MCF 10A (cell line): ENCODE measurements around the gene ALDH9A1. TPM values are rescaled to one million over a fixed set of nuclear protein-coding genes. Genes with fewer than 3 reads are reported as not detected.

Experiments used
- BruUV-seq: library from RNA; stranded (reverse); fragments of 400-500 nt; replicated peaks from 2 replicates; lab custom pipeline; 2021; lab: Mats Ljungman, UMichigan
- CTCF ChIA-PET: fragments of 300-600 bp; sonication (Branson Sonifier 250); formaldehyde crosslinking; extraction: SDS; loops from one replicate; lab custom pipeline; 2021; ENCODE audit warnings: antibody characterized with exemption, inconsistent platforms; lab: Yijun Ruan, JAX
- POLR2A ChIA-PET: fragments of 300-600, 350-650 bp; sonication (Branson Sonifier 250); formaldehyde crosslinking; extraction: SDS; loops from one replicate; lab custom pipeline; 2020; ENCODE audit warnings: antibody characterized with exemption, inconsistent platforms; lab: Yijun Ruan, JAX
- DNase-seq: peaks from one replicate; pipeline ENCODE4 v3.0.0-alpha.2; 2018; ENCODE audit not compliant: unreplicated experiment
- H3K27ac Mint-ChIP-seq: one replicate; pipeline ENCODE4 v1.8.0; 2022; ENCODE audit warnings: mild to moderate bottlenecking, low read depth, mixed read lengths; ENCODE audit not compliant: unreplicated experiment
- H3K27me3 Mint-ChIP-seq: one replicate; pipeline ENCODE4 v1.8.0; 2022; ENCODE audit warnings: mixed read lengths; ENCODE audit not compliant: insufficient read depth, unreplicated experiment
- H3K36me3 Mint-ChIP-seq: one replicate; pipeline ENCODE4 v1.8.0; 2022; ENCODE audit warnings: mild to moderate bottlenecking, moderate library complexity, mixed read lengths; ENCODE audit not compliant: insufficient read depth, unreplicated experiment
- H3K4me1 Mint-ChIP-seq: one replicate; pipeline ENCODE4 v1.8.0; 2022; ENCODE audit warnings: mixed read lengths; ENCODE audit not compliant: insufficient read depth, unreplicated experiment
- H3K4me3 Mint-ChIP-seq: one replicate; pipeline ENCODE4 v1.8.0; 2022; ENCODE audit warnings: mild to moderate bottlenecking, moderate library complexity, mixed read lengths; ENCODE audit not compliant: unreplicated experiment
- H3K9me3 Mint-ChIP-seq: one replicate; pipeline ENCODE4 v1.8.0; 2022; ENCODE audit warnings: mixed read lengths; ENCODE audit not compliant: unreplicated experiment
- CTCF ChIP-seq: fragments of 200-600 bp; IDR thresholded peaks from one replicate; pipeline ENCODE4 v1.8.0; 2022; ENCODE audit warnings: antibody characterized with exemption, mild to moderate bottlenecking; ENCODE audit not compliant: unreplicated experiment
- intact Hi-C: fragments of 100-400 bp; cut with micrococcal nuclease; formaldehyde crosslinking; loops from 2 replicates; pipeline ENCODE4 v1.14.1; 2022
- total RNA-seq: library from RNA; stranded (reverse); gene quantifications from 2 replicates; pipeline ENCODE4 v1.2.3, GENCODE V29; 2022

Gene ALDH9A1
- total RNA-seq, 1 experiment from 2014 or later, result 67.1 TPM

GRCh38 chr1:165678509-165678908 is 19.9 kb downstream of the ALDH9A1 start:
- peaks cover 98% of the 10 kb centered on the region for H3K36me3 Mint-ChIP-seq
- no peaks in the 10 kb centered on the region for H3K9me3 Mint-ChIP-seq
- no peak for TF ChIP-seq CTCF
- no peak for DNase-seq
- peaks cover 6% of the 10 kb centered on the region for H3K4me1 Mint-ChIP-seq
- no TSS peak for BruUV-seq
- no peaks in the 10 kb centered on the region for H3K27me3 Mint-ChIP-seq
- H3K27ac Mint-ChIP-seq, result no peak overlapping the region
- CTCF ChIA-PET, result interaction anchor here (1.1 to 1.5 kb wide), 3 partner anchors 19 to 77 kb away, joined by 3 to 4 read pairs (median 3); no protein-coding TSS in a partner anchor
- no peak overlapping the region for H3K4me3 Mint-ChIP-seq
- intact Hi-C loops, result loop anchor here (5.0 kb wide), 1 partner anchor 46 kb away; the partner anchor contains the start of gene MGST3
- POLR2A ChIA-PET, result interaction anchor here (0.9 to 1.5 kb wide), 2 partner anchors 47 to 91 kb away, joined by 3 to 5 read pairs; partner anchors contain the start of genes MGST3 and TMCO1

GRCh38 chr1:165675794-165676193 is 22.6 kb downstream of the ALDH9A1 start:
- no peaks in the 10 kb centered on the region for H3K9me3 Mint-ChIP-seq
- TF ChIP-seq CTCF, result no peak
- no peaks in the 10 kb centered on the region for H3K27me3 Mint-ChIP-seq
- BruUV-seq, result no TSS peak
- POLR2A ChIA-PET, result interaction anchor here (1.4 kb wide), 1 partner anchor 44 kb away, joined by 3 read pairs; no protein-coding TSS in a partner anchor
- peaks cover 16% of the 10 kb centered on the region for H3K4me1 Mint-ChIP-seq
- H3K4me3 Mint-ChIP-seq, result no peak overlapping the region
- CTCF ChIA-PET, result interaction anchor here (3.1 kb wide), 1 partner anchor 75 kb away, joined by 11 read pairs; no protein-coding TSS in a partner anchor
- intact Hi-C loops, result loop anchor here (5.0 kb wide), 1 partner anchor 43 kb away; the partner anchor contains the start of gene MGST3
- no peak overlapping the region for H3K27ac Mint-ChIP-seq
- no peak for DNase-seq
- H3K36me3 Mint-ChIP-seq, result peaks cover 98% of the 10 kb centered on the region

GRCh38 chr1:165674599-165674998 is 23.8 kb downstream of the ALDH9A1 start:
- TF ChIP-seq CTCF, result no peak
- H3K36me3 Mint-ChIP-seq, result peaks cover 98% of the 10 kb centered on the region

GRCh38 chr1:165671526-165671925 is 26.8 kb downstream of the ALDH9A1 start:
- TF ChIP-seq CTCF, result no peak
- Mint-ChIP-seq H3K9me3 (no peaks in the 10 kb centered on the region), H3K27me3 (no peaks in the 10 kb centered on the region), H3K4me1 (peaks cover 24% of the 10 kb centered on the region), H3K4me3 (no peak overlapping the region), H3K36me3 (peaks cover 95% of the 10 kb centered on the region), H3K27ac (peak overlapping the region; percentile 7)
- peak; percentile 67 for DNase-seq
- no TSS peak for BruUV-seq
- CTCF ChIA-PET, result no interaction called here
- POLR2A ChIA-PET, result interaction anchor here (0.7 to 1.1 kb wide), 2 partner anchors 26 to 156 kb away, joined by 3 to 5 read pairs; no protein-coding TSS in a partner anchor
- intact Hi-C loops, result no loop called here

More at GRCh38 chr1:165674599-165674998, 23.8 kb downstream of the ALDH9A1 start:
- ChIA-PET CTCF (interaction anchor here (0.7 to 3.1 kb wide), 5 partner anchors 16 to 231 kb away, joined by 3 to 11 read pairs (median 4); no protein-coding TSS in a partner anchor), POLR2A (interaction anchor here (1.4 to 1.9 kb wide), 2 partner anchors 43 to 44 kb away, joined by 3 to 6 read pairs; partner anchors contain the start of gene MGST3)
- intact Hi-C loops, result no loop called here
- no TSS peak for BruUV-seq
- Mint-ChIP-seq H3K27me3 (no peaks in the 10 kb centered on the region), H3K9me3 (no peaks in the 10 kb centered on the region), H3K4me1 (peaks cover 16% of the 10 kb centered on the region), H3K4me3 (no peak overlapping the region), H3K27ac (no peak overlapping the region)
- no peak for DNase-seq
